ENCODE measurements around the gene EPGN.

GRCh38 chr4:74322301-74322700, 14.0 kb downstream of the EPGN start:
- no peak for TF ChIP-seq CTCF (IDR thresholded peaks at IDR 0.05 in 4 of 5, conservative IDR thresholded peaks at IDR 0.05 in 1 of 5)
- TF ChIP-seq POLR2A (IDR thresholded peaks at IDR 0.05), result no peak

Measured in gastrocnemius medialis (tissue), 4 donors.